Diencephalon (tissue), 1 donor: Measurements from ENCODE around the gene OR2M2. TPM values are rescaled to one million over a fixed set of nuclear protein-coding genes. Genes with fewer than 3 reads are reported as not detected.

Experiments used
- total RNA-seq: library from RNA; depleted of rRNA; stranded (reverse); fragments of >200 nt; gene quantifications from one replicate; pipeline ENCODE4 v1.2.3, GENCODE V29; 2014

Gene OR2M2, protein sequence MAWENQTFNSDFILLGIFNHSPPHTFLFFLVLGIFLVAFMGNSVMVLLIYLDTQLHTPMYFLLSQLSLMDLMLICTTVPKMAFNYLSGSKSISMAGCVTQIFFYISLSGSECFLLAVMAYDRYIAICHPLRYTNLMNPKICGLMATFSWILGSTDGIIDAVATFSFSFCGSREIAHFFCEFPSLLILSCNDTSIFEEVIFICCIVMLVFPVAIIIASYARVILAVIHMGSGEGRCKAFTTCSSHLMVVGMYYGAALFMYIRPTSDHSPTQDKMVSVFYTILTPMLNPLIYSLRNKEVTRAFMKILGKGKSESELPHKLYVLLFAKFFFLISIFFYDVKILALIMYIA
- total RNA-seq = not detected

DNA sequence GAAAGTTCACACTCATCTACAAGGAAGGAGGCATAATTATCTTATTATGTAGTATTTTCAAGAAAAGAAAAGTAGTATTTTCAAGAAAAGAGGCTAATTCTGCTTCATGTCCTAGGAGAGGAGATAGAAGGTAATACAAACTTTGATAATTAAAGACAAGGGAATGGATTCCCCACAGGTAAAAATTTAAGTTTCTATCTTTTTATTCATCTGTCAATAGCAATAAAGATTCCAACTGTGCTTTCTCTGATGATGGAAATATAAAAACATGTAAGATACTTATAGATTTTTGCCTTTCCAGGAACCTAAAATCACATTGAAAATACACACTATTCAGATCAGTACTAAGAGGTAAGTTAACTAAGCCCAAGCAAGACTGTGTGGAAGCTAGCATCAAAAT lies at the start of gene OR2M2:
Gene OR2M2 (plus strand): TSS at position 301 of the 400 bp plus-strand sequence. CDS start 5,165 bp downstream, outside the sequence.

DNA sequence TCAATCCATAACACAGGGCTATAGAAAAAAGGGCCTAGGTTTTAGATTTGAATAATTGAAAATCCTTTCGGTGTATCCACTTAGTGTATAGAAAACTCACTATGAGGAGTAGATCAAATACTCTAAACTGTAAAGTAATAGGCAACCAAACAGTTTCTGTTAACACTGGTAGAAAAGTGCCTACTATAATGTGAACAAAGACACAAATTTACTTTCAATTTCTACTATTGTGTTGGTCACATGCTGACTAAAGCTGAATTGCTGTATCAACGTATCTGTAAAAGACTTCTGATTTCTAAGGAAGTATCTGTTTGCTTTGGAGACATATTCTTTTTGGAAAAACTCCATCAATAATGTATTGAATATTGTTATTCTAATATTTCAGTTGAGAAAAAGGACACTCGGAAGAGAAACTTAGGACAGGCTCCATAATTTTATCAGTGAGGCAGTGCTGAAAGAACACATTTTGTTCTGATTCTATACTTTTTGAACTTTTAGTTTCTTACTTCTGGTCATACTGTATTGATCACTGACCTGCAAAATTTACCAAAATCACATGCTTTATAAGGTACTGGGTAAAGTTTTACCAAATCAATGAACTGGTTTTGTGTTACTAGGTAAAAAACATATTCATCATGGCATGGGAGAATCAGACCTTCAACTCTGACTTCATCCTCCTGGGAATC lies 30.0 kb upstream of the OR2M2 start, which contains the start of gene OR2M5:
Gene OR2M5 (plus strand): TSS at position 636 of the 686 bp plus-strand sequence. CDS start 0 bp downstream, at position 636.

DNA sequence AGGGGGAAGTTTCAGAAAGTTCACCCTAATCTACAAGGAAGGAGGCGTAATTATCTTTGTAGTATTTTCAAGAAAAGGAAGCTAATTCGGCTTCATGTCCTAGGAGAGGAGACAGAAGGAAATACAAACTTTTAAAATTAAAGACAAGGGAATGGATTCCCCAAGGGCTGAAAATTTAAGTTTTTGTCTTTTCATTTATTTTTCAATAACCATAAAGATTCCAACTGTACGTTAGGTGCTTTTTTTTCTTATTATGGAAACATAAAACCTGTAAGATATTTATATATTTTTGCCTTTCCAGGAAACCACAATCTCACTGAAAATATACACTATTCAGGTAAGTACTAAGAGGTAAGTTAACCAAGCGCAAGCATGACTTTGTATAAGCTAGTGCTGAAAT lies 22.3 kb downstream of the OR2M2 start, which contains the start of gene OR2M3:
Gene OR2M3 (plus strand): TSS at position 301 of the 400 bp plus-strand sequence. CDS start 5,803 bp downstream, outside the sequence.

Other genes starting within 250 kb of the OR2M2 start
- not detected for gene OR2AJ1, start 249.9 kb upstream of the OR2M2 start, total RNA-seq
- 2.5 TPM for gene OR2L8, start 226.0 kb upstream of the OR2M2 start, total RNA-seq
- gene OR2AK2, start 209.6 kb upstream of the OR2M2 start, total RNA-seq = 2.1 TPM
- gene OR2L5, start 161.2 kb upstream of the OR2M2 start, total RNA-seq = 1.8 TPM
- 0.92 TPM for gene OR2L2, start 144.8 kb upstream of the OR2M2 start, total RNA-seq
- gene OR2L3, start 128.0 kb upstream of the OR2M2 start, total RNA-seq = 0.92 TPM
- 5.5 TPM for gene OR2L13, start 79.6 kb upstream of the OR2M2 start, total RNA-seq
- gene OR2M5, start 29.7 kb upstream of the OR2M2 start, total RNA-seq = not detected
- gene OR2M3, start 22.4 kb downstream of the OR2M2 start, total RNA-seq = 0.46 TPM
- 0.46 TPM for gene OR2M4, start 56.6 kb downstream of the OR2M2 start, total RNA-seq
- not detected for gene OR2T33, start 103.2 kb downstream of the OR2M2 start, total RNA-seq
- gene OR2T12, start 128.6 kb downstream of the OR2M2 start, total RNA-seq = not detected
- gene OR2M7, start 149.7 kb downstream of the OR2M2 start, total RNA-seq = not detected
- not detected for gene OR14C36, start 174.0 kb downstream of the OR2M2 start, total RNA-seq
- 0.46 TPM for gene OR2T4, start 186.8 kb downstream of the OR2M2 start, total RNA-seq
- 0.46 TPM for gene OR2T6, start 200.9 kb downstream of the OR2M2 start, total RNA-seq
- gene OR2T1, start 228.2 kb downstream of the OR2M2 start, total RNA-seq = not detected